Left renal pelvis (tissue), 4 donors: Measurements from ENCODE around the gene SAA1. TPM values are rescaled to one million over a fixed set of nuclear protein-coding genes. Genes with fewer than 3 reads are reported as not detected.

Source experiments
- DNase-seq, 4 donors: peaks; one replicate each; pipeline ENCODE4 v3.0.0-alpha.2; 2013; ENCODE audit warnings: low read depth in 4 of 4, low spot score in 3 of 4
- polyA plus RNA-seq, 4 donors: library from polyadenylated mRNA; unstranded; fragments of 120-200 nt; gene quantifications; one replicate each; pipeline ENCODE4 v1.2.1, GENCODE V29; 2013; ENCODE audit not compliant: insufficient read length in 4 of 4

Gene SAA1
- polyA plus RNA-seq, 4 donors: 0.60 TPM; not detected in 3

DNA sequence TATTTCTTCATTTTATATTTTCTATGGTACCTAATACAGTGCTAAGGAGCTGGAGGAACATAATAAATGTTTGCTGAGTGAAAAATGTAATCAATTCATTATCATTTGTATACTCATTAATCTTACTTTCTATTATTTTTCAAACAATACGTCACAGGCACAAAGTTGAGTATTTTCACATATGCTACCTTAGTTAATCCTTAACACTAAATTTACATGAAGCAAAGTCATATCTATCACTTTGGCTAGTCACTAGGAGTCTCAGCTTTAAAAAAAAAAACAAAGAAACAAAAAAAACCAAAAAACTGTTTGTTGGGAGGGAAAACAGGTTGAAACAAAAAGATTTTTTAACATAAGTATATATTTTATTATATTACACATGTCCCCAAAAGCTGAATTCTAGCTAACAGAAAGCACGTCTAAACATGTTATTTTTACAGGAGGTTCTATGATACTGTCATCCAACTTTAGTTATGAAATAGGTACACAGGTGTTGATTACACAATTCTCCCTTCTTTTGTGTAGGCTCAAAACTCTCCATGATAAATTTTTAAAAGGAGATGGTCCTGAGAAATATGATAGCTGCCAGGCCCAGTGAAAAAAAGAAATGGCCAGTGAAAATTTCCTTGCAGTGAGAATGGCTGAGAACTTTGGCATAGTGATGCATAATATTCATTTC is 41.5 kb downstream of the SAA1 start:
- DNase-seq: no peak

DNA sequence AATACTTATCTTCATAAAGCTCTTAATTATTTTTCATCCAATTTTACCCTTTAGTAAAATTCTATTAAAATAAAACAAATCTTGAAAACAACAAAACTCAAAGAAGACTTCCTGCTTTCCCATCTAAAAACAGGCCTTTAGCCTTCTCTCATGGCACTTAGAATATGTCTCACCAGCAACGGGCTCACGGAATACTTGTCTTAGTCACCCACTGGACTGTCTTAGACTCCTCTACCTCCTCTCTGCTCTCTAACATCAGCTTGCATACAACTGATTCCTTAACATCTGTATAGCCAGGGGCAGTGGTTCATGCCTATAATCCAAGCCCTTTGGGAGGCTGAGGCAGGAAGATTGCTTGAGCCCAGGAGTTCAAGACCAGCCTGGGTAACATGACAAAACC is 42.2 kb downstream of the SAA1 start:
- no peak for DNase-seq

DNA sequence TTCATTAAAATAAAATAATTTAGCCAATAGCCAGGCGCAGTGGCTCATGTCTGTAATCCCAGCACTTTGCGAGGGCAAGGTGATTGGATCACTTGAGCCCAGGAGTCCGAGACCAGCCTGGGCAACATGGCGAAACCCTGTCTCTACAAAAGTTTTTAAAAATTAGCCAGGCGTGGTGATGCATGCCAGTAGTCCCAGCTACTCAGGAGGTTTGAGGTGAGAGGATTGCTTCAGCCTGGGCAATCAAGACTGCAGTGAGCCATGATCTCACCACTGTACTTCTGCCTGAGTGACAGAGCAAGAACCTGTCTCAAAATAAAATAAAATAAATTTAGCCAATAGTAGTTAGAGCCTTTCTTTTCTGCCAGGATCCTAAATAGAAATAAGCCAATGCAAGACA is 43.6 kb downstream of the SAA1 start:
- DNase-seq: no peak

DNA sequence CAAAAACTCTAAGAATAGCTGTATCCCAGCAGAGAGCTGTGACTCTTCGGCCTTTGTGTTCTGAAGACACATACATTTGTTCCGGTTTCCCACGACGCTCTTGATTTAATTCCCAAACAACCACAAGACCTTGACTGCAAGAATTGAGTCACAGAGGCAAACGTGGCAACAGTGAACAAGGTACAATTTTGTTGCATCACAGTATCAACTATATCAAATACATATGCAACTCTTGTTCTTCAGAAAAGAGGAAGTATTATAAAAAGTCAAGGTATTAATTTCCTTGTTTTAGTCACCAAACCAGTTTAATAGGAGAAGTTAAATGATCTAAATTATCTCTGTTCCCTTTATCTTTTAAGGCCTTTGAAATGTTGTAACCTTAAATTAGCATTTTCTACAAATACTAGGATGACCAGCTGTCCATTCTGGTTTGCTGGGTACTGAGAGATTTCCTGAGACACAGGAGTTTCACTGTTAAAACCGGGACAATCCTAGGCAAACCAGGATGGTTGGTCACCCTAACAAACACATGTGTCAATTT is 44.8 kb downstream of the SAA1 start:
- DNase-seq: no peak

DNA sequence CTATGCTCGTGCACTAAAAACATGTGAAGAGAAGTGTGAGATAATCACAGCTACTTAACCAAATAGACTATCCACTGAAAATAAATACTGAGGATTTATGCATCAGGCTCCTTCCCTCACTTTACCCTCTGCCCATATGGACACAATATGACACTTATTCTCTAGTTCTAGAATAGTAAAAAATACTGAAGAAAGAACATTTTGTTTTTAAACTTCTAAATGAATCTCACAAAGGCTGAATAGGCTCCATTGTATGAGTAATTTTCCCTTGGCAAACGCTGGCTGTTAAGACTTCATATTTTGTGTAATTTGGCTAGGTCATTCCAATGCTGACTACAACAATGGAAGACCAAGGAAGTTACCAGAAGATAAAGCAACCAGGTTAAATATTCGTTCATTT is 45.9 kb downstream of the SAA1 start:
- no peak for DNase-seq

DNA sequence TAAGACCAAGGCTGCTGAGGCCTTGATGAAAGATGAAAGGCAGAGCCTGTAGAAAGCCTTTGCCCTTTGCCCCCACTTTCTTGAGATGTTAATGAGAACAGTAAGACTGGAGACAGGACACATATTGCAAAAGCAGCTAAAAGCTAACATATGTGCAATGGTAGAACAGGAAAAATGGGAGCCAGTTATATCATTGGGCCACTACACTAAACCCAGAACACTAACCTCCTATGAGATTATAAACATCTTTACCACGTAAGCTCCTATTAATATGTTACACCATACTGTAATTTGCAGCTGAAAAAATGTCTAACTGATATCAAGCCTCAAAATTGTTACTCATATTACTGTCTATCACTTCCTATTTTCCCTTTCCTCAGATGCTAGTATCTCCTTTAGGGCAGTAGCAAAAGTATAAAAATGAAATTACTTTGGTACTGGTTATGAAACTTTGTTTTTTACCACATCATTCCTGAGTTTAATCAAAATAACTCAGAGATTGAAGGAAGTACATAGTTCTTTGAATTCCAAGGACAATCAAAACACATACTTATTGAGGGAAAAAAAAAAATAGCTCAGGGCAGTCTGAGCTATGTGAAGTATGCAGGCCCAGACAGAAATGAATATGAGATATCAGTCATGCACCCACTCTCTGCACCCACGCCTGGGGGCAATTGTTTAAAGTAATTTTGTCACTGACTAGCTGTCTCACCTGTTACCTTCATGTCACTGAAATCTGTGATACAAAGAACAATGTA is 46.8 kb downstream of the SAA1 start:
- DNase-seq: no peak

DNA sequence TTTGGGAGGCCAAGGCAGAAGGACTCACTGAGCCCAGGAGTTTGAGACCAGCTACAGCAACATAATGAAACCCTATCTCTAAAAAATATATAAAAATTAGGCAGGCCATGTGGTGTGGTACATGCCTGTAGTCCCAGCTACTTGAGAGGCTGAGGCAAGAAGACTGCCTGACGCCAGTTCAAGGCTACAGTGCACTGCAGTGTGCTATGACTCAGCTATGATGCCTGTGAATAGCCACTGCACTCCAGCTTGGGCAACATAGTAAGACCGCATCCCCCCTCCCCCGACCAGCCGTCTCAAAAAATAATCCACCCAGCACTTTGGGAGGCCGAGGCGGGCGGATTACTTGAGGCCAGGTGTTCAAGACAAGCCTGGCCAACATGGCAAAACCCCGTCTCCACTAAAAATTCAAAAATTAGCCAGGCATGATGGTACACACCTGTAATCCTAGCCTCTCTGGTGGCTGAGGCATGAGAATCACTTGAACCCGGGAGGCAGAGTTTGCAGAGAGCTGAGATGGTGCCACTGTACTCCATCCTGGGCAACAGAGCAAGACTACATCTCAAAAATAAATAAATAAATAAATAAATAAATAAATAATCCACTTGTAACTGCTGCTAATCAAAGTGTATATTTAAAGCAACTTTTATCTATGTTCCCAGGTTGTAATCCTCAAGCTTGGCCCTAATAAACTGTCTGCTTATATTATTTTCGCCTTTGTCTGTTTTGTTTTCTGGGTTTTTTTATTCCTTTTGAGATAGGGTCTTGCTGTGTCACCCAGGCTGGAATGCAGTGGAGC is 48.1 kb downstream of the SAA1 start:
- no peak for DNase-seq

DNA sequence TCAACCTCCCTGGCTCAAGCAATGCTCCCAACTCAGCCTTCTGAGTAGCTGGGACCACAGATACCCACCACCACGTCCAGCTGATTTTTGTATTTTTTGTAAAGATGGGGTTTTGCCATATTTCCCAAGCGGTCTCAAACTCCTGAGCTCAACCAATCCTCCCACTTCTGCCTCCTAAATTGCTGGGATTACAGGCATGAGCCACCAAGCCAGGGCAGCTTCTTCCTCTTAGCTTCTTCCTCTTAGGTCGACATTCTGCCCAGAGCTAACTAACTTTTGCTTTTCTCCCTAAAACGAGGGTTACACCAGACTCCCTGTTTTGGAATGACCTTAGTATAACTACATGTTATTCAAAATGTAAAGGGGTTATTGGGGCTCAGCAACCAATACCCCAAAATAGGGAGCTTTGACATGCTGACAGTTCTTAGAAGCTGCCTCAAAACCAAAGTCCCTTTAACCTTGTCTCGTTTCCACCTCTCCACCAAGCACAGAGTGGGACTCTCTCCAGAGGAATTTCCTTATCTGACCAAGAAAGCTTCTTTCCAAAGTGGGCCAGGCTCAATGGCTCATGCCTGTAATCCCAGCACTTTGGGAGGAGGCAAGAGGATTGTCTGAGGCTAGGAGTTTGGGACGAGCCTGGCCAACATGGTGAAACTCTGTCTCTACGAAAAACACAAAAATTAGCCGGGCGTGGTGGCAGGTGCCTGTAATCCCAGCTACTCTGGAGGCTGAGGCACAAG is 48.9 kb downstream of the SAA1 start:
- no peak for DNase-seq

DNA sequence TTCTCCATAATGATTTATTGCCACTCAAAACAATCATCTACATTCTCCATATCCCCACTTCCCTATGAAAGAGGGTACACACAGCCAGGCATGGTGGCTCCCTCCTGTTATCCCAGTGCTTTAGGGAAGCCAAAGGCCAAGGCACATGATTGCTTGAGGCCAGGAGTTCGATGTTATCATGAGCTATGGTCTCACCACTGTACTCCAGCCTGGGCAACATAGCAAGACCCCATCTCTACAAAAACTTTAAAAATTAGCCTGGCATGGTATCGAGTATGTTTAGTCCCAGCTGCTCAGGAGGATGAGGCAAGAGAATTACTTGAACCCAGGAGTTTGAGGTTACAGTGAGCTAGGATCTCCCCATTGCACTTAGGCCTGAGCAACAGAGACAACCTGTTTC is 49.8 kb downstream of the SAA1 start:
- no peak for DNase-seq

DNA sequence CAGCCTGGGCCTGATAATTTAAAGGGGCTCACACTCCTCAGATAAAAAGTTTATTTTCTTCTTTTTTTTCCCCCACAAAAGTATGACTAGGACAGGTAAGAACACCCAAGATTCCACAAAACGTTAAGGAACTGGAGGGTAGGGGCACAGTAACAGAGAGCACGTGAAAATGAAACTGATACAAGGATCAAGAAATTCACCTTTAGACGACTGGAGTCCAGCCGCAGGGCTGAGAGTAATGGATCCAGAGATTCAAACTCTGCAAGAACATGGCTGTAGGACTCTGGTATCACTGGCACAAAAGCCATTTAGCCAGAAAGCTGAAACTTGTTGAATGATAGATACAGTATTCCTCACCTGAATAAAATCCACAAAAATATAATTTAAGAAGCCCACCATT is 51.5 kb downstream of the SAA1 start:
- no peak for DNase-seq

Other genes starting within 250 kb of the SAA1 start
- 1 to 10 TPM in 1 of 4 donors, under 1 TPM in 3; 0.52 to 1.7 (median 0.56) TPM for gene TPH1, start 220.0 kb upstream of the SAA1 start, polyA plus RNA-seq
- 10 to 100 TPM; 21.8 to 45.1 (median 28.5) TPM for gene SAAL1, start 160.2 kb upstream of the SAA1 start, polyA plus RNA-seq
- not detected for gene MRGPRX3, start 133.7 kb upstream of the SAA1 start, polyA plus RNA-seq
- not detected for gene MRGPRX4, start 93.4 kb upstream of the SAA1 start, polyA plus RNA-seq
- gene SAA4, start 29.5 kb upstream of the SAA1 start, polyA plus RNA-seq: under 1 TPM in 1 of 4 donors, not detected in 3; 0.22 TPM
- gene SAA2, start 17.6 kb upstream of the SAA1 start, polyA plus RNA-seq: under 1 TPM in 1 of 4 donors, not detected in 3; 0.45 TPM
- 10 to 100 TPM; 17.2 to 24.9 (median 21.3) TPM for gene HPS5, start 55.9 kb downstream of the SAA1 start, polyA plus RNA-seq
- gene GTF2H1, start 56.3 kb downstream of the SAA1 start, polyA plus RNA-seq: 10 to 100 TPM; 46.9 to 61.2 (median 53.1) TPM
- gene LDHA, start 128.3 kb downstream of the SAA1 start, polyA plus RNA-seq: 100 to 1,000 TPM; 224 to 392 (median 302) TPM
- gene LDHC, start 146.1 kb downstream of the SAA1 start, polyA plus RNA-seq: 1 to 10 TPM in 1 of 4 donors, under 1 TPM in 2, not detected in 1; 0.21 to 1.2 (median 0.34) TPM
- 1 to 10 TPM in 3 of 4 donors, under 1 TPM in 1; 0.42 to 1.3 (median 1.2) TPM for gene LDHAL6A, start 189.6 kb downstream of the SAA1 start, polyA plus RNA-seq